HFFc6 (cell line): ENCODE measurements around the gene MYO1D. TPM values are rescaled to one million over a fixed set of nuclear protein-coding genes. Genes with fewer than 3 reads are reported as not detected.
A peak's percentile ranks its signal among the peaks of the same experiment; 100 is the strongest.

ENCODE experiments used
- DNase-seq: peaks from one replicate; pipeline ENCODE4 v3.0.0-alpha.2; 2018
- H3K27ac Mint-ChIP-seq: 2 replicates; pipeline ENCODE4 v1.8.0; 2020; ENCODE audit warnings: mild to moderate bottlenecking, mixed read lengths
- H3K27me3 Mint-ChIP-seq: 2 replicates; pipeline ENCODE4 v1.8.0; 2021; ENCODE audit warnings: mild to moderate bottlenecking, moderate library complexity, mixed read lengths; ENCODE audit not compliant: insufficient read depth
- H3K36me3 Mint-ChIP-seq: 2 replicates; pipeline ENCODE4 v1.8.0; 2021; ENCODE audit warnings: low read depth, mixed read lengths
- H3K4me1 Mint-ChIP-seq: 2 replicates; pipeline ENCODE4 v1.8.0; 2020; ENCODE audit warnings: low read depth, mixed read lengths
- H3K4me3 Mint-ChIP-seq: 2 replicates; pipeline ENCODE4 v1.8.0; 2020; ENCODE audit warnings: mild to moderate bottlenecking, moderate library complexity, mixed read lengths
- H3K9me3 Mint-ChIP-seq: 2 replicates; pipeline ENCODE4 v1.8.0; 2020; ENCODE audit warnings: mild to moderate bottlenecking, mixed read lengths
- CTCF ChIP-seq: fragments of 200-600 bp; sonication (generic); IDR thresholded peaks from 2 replicates; pipeline ENCODE4 v1.5.0; 2021; ENCODE audit warnings: antibody characterized with exemption, mild to moderate bottlenecking
- total RNA-seq, 6 experiments: library from RNA; stranded (reverse); fragmentation: NEBNext Ultra II Directional; extraction: Animal tissue kit (Norgen Biotek cat#: 25700); gene quantifications; 2 replicates in 1 of 6; 3 replicates in 5 of 6; pipeline ENCODE4 v1.2.3, GENCODE V29; 2021

Gene MYO1D
- total RNA-seq, 6 experiments from 2014 or later: 3.8 to 28.8 (median 4.8) TPM

GRCh38 chr17:32912218-32912897 is 35.4 kb upstream of the MYO1D start:
- peaks cover 15% of the 10 kb centered on the region for H3K4me1 Mint-ChIP-seq
- H3K4me3 Mint-ChIP-seq: peak overlapping the region; percentile 63
- H3K27ac Mint-ChIP-seq: peak overlapping the region; percentile 10; the same call in 1 of the 2 replicates
- peaks cover 2% of the 10 kb centered on the region; the same call in 1 of the 2 replicates for H3K27me3 Mint-ChIP-seq
- no peaks in the 10 kb centered on the region for H3K9me3 Mint-ChIP-seq
- DNase-seq: peak; percentile 74
- H3K36me3 Mint-ChIP-seq: no peaks in the 10 kb centered on the region
- peak; percentile 49; the same call in 1 of the 2 replicates for TF ChIP-seq CTCF

DNA sequence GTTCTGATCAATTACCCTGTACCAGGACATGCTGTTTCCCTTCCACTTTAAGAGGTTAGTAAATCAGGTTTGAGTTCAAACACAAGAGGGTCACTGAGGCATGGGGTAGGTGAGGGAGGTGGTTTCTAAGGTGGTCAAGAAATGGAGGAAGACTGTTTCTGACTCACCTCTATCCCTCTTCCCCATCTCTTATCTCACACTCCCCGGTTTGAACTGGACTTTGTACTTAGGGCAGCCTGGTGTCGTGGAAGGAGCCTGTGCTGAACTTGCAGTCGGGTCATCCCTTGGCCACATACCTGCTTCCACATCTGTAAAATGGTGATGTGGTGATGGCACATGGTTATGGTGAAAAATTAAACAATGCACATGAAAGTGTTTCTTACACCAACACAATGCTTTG is 33.8 kb upstream of the MYO1D start:
- no peaks in the 10 kb centered on the region for H3K9me3 Mint-ChIP-seq
- no peak overlapping the region for H3K27ac Mint-ChIP-seq
- no peak for DNase-seq
- no peak overlapping the region for H3K4me3 Mint-ChIP-seq
- no peak for TF ChIP-seq CTCF
- no peaks in the 10 kb centered on the region for H3K36me3 Mint-ChIP-seq
- H3K27me3 Mint-ChIP-seq: peaks cover 2% of the 10 kb centered on the region; the same call in 1 of the 2 replicates
- peaks cover 15% of the 10 kb centered on the region for H3K4me1 Mint-ChIP-seq

- TF ChIP-seq CTCF: peak; percentile 86
- H3K27me3 Mint-ChIP-seq: peaks cover 2% of the 10 kb centered on the region; the same call in 1 of the 2 replicates
- no peaks in the 10 kb centered on the region for H3K9me3 Mint-ChIP-seq
- DNase-seq: peak; percentile 88
- H3K4me3 Mint-ChIP-seq: no peak overlapping the region
- H3K4me1 Mint-ChIP-seq: peaks cover 15% of the 10 kb centered on the region
- H3K36me3 Mint-ChIP-seq: no peaks in the 10 kb centered on the region
- no peak overlapping the region; the same call in 1 of the 2 replicates for H3K27ac Mint-ChIP-seq
These were observed 33.0 kb upstream of the MYO1D start for GRCh38 chr17:32909787-32910369.

- Mint-ChIP-seq H3K27ac (no peak overlapping the region), H3K4me3 (no peak overlapping the region), H3K9me3 (no peaks in the 10 kb centered on the region), H3K4me1 (peaks cover 15% of the 10 kb centered on the region), H3K27me3 (no peaks in the 10 kb centered on the region), H3K36me3 (no peaks in the 10 kb centered on the region)
- TF ChIP-seq CTCF: no peak
- DNase-seq: no peak
These were observed 30.7 kb upstream of the MYO1D start for GRCh38 chr17:32907583-32907982.

DNA sequence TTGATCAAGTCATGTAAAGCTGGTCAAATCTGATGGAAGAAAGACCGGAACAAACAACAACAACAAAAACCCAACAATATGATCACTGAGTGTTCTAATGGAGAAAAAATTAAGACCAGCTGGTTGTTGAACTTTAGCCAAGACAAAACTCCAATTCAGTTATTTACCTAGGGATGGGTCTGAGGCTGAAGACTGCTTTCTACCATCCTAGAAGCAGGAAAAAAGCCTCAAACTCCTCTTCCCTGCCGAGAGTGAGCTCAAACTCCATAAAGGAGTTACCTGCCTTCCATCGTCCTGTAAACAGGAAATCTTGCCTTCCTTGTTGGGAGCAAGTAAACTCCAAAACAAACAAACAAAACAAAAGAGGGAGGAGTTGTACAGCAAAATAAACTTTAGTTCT is 28.0 kb upstream of the MYO1D start:
- Mint-ChIP-seq H3K27me3 (no peaks in the 10 kb centered on the region), H3K4me1 (peaks cover 5% of the 10 kb centered on the region; the same call in 1 of the 2 replicates), H3K4me3 (no peak overlapping the region), H3K9me3 (peaks cover 4% of the 10 kb centered on the region; the same call in 1 of the 2 replicates), H3K27ac (no peak overlapping the region), H3K36me3 (no peaks in the 10 kb centered on the region)
- DNase-seq: no peak
- TF ChIP-seq CTCF: no peak
